ENCODE data around the gene TMEM164. TPM values are rescaled to one million over a fixed set of nuclear protein-coding genes. Genes with fewer than 3 reads are reported as not detected.

The TMEM164 gene
- total RNA-seq, 2 donors from 2014 or later, result 45.5 to 445 TPM

- TF ChIP-seq CTCF (IDR thresholded peaks at IDR 0.05), result no peak
- TF ChIP-seq POLR2A (IDR thresholded peaks at IDR 0.05), result no peak
- TF ChIP-seq POLR2AphosphoS5 (IDR thresholded peaks at IDR 0.05), result no peak
- no peak for DNase-seq (ENCODE audit: low spot score)
- 59% methylated on average over 3 of the region's 3 CpGs for WGBS
- no peaks in the 10 kb centered on the region for H3K4me1 ChIP-seq (replicated peaks)
- intact Hi-C loops (cut with DNase I), result no loop called here
- H3K9me3 ChIP-seq, result no peaks in the 10 kb centered on the region
- H3K4me3 ChIP-seq, result no peak overlapping the region
- H3K36me3 ChIP-seq, result no peaks in the 10 kb centered on the region
- no peaks in the 10 kb centered on the region for H3K27me3 ChIP-seq (replicated peaks; ENCODE audit: insufficient read depth)
- H3K27ac ChIP-seq, result no peak overlapping the region
Measured at GRCh38 chrX:110036162-110037033, 33.5 kb downstream of the TMEM164 start.

GRCh38 chrX:110037178-110037577 lies 34.3 kb downstream of the TMEM164 start:
- DNase-seq (ENCODE audit: low spot score), result no peak
- H3K9me3 ChIP-seq, result no peaks in the 10 kb centered on the region
- H3K36me3 ChIP-seq, result no peaks in the 10 kb centered on the region
- H3K27ac ChIP-seq, result no peak overlapping the region
- intact Hi-C loops (cut with DNase I), result no loop called here
- H3K4me3 ChIP-seq, result no peak overlapping the region
- WGBS, result 84% methylated on average over 2 of the region's 2 CpGs
- H3K27me3 ChIP-seq (replicated peaks; ENCODE audit: insufficient read depth), result no peaks in the 10 kb centered on the region
- TF ChIP-seq POLR2AphosphoS5 (IDR thresholded peaks at IDR 0.05) (no peak), POLR2A (IDR thresholded peaks at IDR 0.05) (no peak), CTCF (IDR thresholded peaks at IDR 0.05) (no peak)
- no peaks in the 10 kb centered on the region for H3K4me1 ChIP-seq (replicated peaks)

DNA sequence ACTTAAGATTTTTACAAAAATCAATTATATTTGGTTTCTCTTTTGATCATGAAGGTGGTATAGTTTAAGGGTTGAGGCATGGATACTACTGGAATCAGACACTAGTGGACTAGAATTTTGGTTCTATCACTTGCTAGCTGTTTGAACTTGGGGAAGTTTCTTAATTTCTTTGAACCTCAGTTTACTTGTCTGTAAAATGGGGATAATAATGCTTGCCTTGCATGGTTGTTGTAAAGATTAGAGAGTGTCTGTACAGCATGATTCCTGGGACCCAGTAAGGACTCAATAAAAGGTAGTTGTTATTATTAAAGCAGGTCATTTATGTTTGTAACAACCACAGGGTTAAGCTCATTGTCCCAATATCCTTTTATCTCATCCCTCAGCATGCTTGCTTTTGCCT lies 36.0 kb downstream of the TMEM164 start:
- TF ChIP-seq POLR2AphosphoS5 (IDR thresholded peaks at IDR 0.05) (no peak), POLR2A (IDR thresholded peaks at IDR 0.05) (no peak), CTCF (IDR thresholded peaks at IDR 0.05) (no peak)
- Histone ChIP-seq H3K27me3 (replicated peaks; ENCODE audit: insufficient read depth) (no peaks in the 10 kb centered on the region), H3K27ac (no peak overlapping the region), H3K36me3 (no peaks in the 10 kb centered on the region), H3K4me3 (no peak overlapping the region), H3K9me3 (no peaks in the 10 kb centered on the region), H3K4me1 (replicated peaks) (no peaks in the 10 kb centered on the region)
- intact Hi-C loops (cut with DNase I), result no loop called here
- DNase-seq (ENCODE audit: low spot score), result no peak

DNA sequence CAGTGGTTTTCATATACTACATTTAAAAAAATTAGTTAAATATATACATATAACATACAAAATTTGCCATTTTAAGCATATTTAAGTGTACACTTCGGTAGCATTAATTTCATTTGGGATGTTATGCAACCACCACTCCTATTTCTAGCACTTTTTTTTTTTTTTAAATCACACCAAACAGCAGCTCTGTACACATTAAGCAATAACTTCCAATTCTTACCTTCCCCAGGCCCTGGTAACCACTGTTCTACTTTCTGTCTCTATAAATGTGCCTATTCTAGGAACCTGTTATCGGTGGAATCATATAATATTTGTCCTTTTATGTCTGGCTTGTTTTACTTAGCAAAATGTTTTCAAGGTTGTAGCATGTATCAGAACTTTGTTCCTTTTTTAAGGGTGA lies 39.1 kb downstream of the TMEM164 start:
- Histone ChIP-seq H3K4me1 (replicated peaks) (no peaks in the 10 kb centered on the region), H3K9me3 (no peaks in the 10 kb centered on the region), H3K36me3 (no peaks in the 10 kb centered on the region), H3K27me3 (replicated peaks; ENCODE audit: insufficient read depth) (no peaks in the 10 kb centered on the region), H3K4me3 (no peak overlapping the region), H3K27ac (no peak overlapping the region)
- DNase-seq (ENCODE audit: low spot score), result no peak
- intact Hi-C loops (cut with DNase I), result no loop called here
- WGBS, result 89% methylated on average over 2 of the region's 2 CpGs
- TF ChIP-seq POLR2AphosphoS5 (IDR thresholded peaks at IDR 0.05) (no peak), CTCF (IDR thresholded peaks at IDR 0.05) (no peak), POLR2A (IDR thresholded peaks at IDR 0.05) (no peak)

GRCh38 chrX:110042496-110042895 lies 39.6 kb downstream of the TMEM164 start:
- Histone ChIP-seq H3K9me3 (no peaks in the 10 kb centered on the region), H3K36me3 (no peaks in the 10 kb centered on the region), H3K27ac (no peak overlapping the region), H3K4me3 (no peak overlapping the region), H3K4me1 (replicated peaks) (no peaks in the 10 kb centered on the region), H3K27me3 (replicated peaks; ENCODE audit: insufficient read depth) (no peaks in the 10 kb centered on the region)
- TF ChIP-seq POLR2AphosphoS5 (IDR thresholded peaks at IDR 0.05) (no peak), POLR2A (IDR thresholded peaks at IDR 0.05) (no peak), CTCF (IDR thresholded peaks at IDR 0.05) (no peak)
- DNase-seq (ENCODE audit: low spot score), result no peak
- intact Hi-C loops (cut with DNase I), result no loop called here
